ENCODE data around the gene TMCC2.
A peak's percentile ranks its signal among the peaks of the same experiment; 100 is the strongest.
"Not testable (repeated sequence)": the region's sequence is repeated elsewhere in the genome, so short reads cannot be mapped to it uniquely, and the experiment has no call there.

The TMCC2 gene

GRCh38 chr1:205225901-205226765 is 1.6 kb upstream of the TMCC2 start:
- Mint-ChIP-seq H3K4me1 (ENCODE audit: low read depth) (peaks cover 27% of the 10 kb centered on the region), H3K27ac (no peak overlapping the region), H3K36me3 (ENCODE audit: low read depth) (no peaks in the 10 kb centered on the region), H3K4me3 (no peak overlapping the region), H3K9me3 (no peaks in the 10 kb centered on the region), H3K27me3 (ENCODE audit: low read depth) (peaks cover 43% of the 10 kb centered on the region)
- DNase-seq (ENCODE audit: low spot score) = no peak

GRCh38 chr1:205226868-205227583 is 720 bp upstream of the TMCC2 start:
- Mint-ChIP-seq H3K36me3 (ENCODE audit: low read depth) (no peaks in the 10 kb centered on the region), H3K27ac (no peak overlapping the region), H3K27me3 (ENCODE audit: low read depth) (peaks cover 39% of the 10 kb centered on the region), H3K4me3 (peak overlapping the region; percentile 80), H3K4me1 (ENCODE audit: low read depth) (peaks cover 27% of the 10 kb centered on the region), H3K9me3 (no peaks in the 10 kb centered on the region)
- no peak for DNase-seq (ENCODE audit: low spot score)

- DNase-seq (ENCODE audit: low spot score) = no peak
- no peak overlapping the region for H3K27ac Mint-ChIP-seq
- H3K4me1 Mint-ChIP-seq (ENCODE audit: low read depth) = peaks cover 29% of the 10 kb centered on the region
- H3K4me3 Mint-ChIP-seq = peak overlapping the region; percentile 89
- H3K36me3 Mint-ChIP-seq (ENCODE audit: low read depth) = no peaks in the 10 kb centered on the region
- peaks cover 39% of the 10 kb centered on the region for H3K27me3 Mint-ChIP-seq (ENCODE audit: low read depth)
- H3K9me3 Mint-ChIP-seq = no peaks in the 10 kb centered on the region
These were observed 361 bp downstream of the TMCC2 start for GRCh38 chr1:205228093-205228521.

- Mint-ChIP-seq H3K27ac (peak overlapping the region; percentile 31), H3K27me3 (ENCODE audit: low read depth) (peaks cover 37% of the 10 kb centered on the region)
These were observed 1.7 kb downstream of the TMCC2 start for GRCh38 chr1:205229399-205229871.

GRCh38 chr1:205229916-205230700 is 2.4 kb downstream of the TMCC2 start:
- no peak for DNase-seq (ENCODE audit: low spot score)
- Mint-ChIP-seq H3K27me3 (ENCODE audit: low read depth) (peaks cover 31% of the 10 kb centered on the region), H3K4me3 (peak overlapping the region; percentile 89), H3K27ac (no peak overlapping the region), H3K9me3 (no peaks in the 10 kb centered on the region), H3K36me3 (ENCODE audit: low read depth) (no peaks in the 10 kb centered on the region), H3K4me1 (ENCODE audit: low read depth) (peaks cover 32% of the 10 kb centered on the region)

More at GRCh38 chr1:205229399-205229871, 1.7 kb downstream of the TMCC2 start:
- Mint-ChIP-seq H3K9me3 (no peaks in the 10 kb centered on the region), H3K4me1 (ENCODE audit: low read depth) (peaks cover 32% of the 10 kb centered on the region), H3K4me3 (peak overlapping the region; percentile 89), H3K36me3 (ENCODE audit: low read depth) (no peaks in the 10 kb centered on the region)
- DNase-seq (ENCODE audit: low spot score) = peak; percentile 66

- H3K27ac Mint-ChIP-seq = no peak overlapping the region
- no peak for DNase-seq (ENCODE audit: low spot score)
- peaks cover 23% of the 10 kb centered on the region for H3K27me3 Mint-ChIP-seq (ENCODE audit: low read depth)
- peaks cover 32% of the 10 kb centered on the region for H3K4me1 Mint-ChIP-seq (ENCODE audit: low read depth)
- no peak overlapping the region for H3K4me3 Mint-ChIP-seq
- H3K36me3 Mint-ChIP-seq (ENCODE audit: low read depth) = no peaks in the 10 kb centered on the region
- H3K9me3 Mint-ChIP-seq = no peaks in the 10 kb centered on the region
These were observed 3.2 kb downstream of the TMCC2 start for GRCh38 chr1:205230982-205231381.

GRCh38 chr1:205232127-205232820 is 4.5 kb downstream of the TMCC2 start:
- H3K27me3 Mint-ChIP-seq (ENCODE audit: low read depth) = peaks cover 12% of the 10 kb centered on the region
- peaks cover 30% of the 10 kb centered on the region for H3K4me1 Mint-ChIP-seq (ENCODE audit: low read depth)
- no peaks in the 10 kb centered on the region for H3K36me3 Mint-ChIP-seq (ENCODE audit: low read depth)
- no peak for DNase-seq (ENCODE audit: low spot score)
- H3K27ac Mint-ChIP-seq = no peak overlapping the region
- no peak overlapping the region for H3K4me3 Mint-ChIP-seq
- H3K9me3 Mint-ChIP-seq = no peaks in the 10 kb centered on the region

- peaks cover 34% of the 10 kb centered on the region for H3K4me1 Mint-ChIP-seq (ENCODE audit: low read depth)
- no peaks in the 10 kb centered on the region for H3K36me3 Mint-ChIP-seq (ENCODE audit: low read depth)
- no peaks in the 10 kb centered on the region for H3K9me3 Mint-ChIP-seq
- no peak for DNase-seq (ENCODE audit: low spot score)
- no peak overlapping the region for H3K27ac Mint-ChIP-seq
- H3K4me3 Mint-ChIP-seq = no peak overlapping the region
- H3K27me3 Mint-ChIP-seq (ENCODE audit: low read depth) = peaks cover 9% of the 10 kb centered on the region
These were observed 5.2 kb downstream of the TMCC2 start for GRCh38 chr1:205232945-205233397.

GRCh38 chr1:205233986-205234385 is 6.2 kb downstream of the TMCC2 start:
- not testable (repeated sequence) for H3K4me3 Mint-ChIP-seq; H3K9me3 Mint-ChIP-seq; H3K27ac Mint-ChIP-seq; DNase-seq (ENCODE audit: low spot score); H3K36me3 Mint-ChIP-seq (ENCODE audit: low read depth); H3K27me3 Mint-ChIP-seq (ENCODE audit: low read depth)
- peaks cover 30% of the 10 kb centered on the region for H3K4me1 Mint-ChIP-seq (ENCODE audit: low read depth)

- Mint-ChIP-seq H3K36me3 (ENCODE audit: low read depth) (no peaks in the 10 kb centered on the region), H3K4me3 (no peak overlapping the region), H3K27me3 (ENCODE audit: low read depth) (peaks cover 2% of the 10 kb centered on the region), H3K27ac (no peak overlapping the region), H3K9me3 (no peaks in the 10 kb centered on the region), H3K4me1 (ENCODE audit: low read depth) (peaks cover 15% of the 10 kb centered on the region)
- no peak for DNase-seq (ENCODE audit: low spot score)
These were observed 8.2 kb downstream of the TMCC2 start for GRCh38 chr1:205235951-205236350.

GRCh38 chr1:205236526-205236925 is 8.8 kb downstream of the TMCC2 start:
- Mint-ChIP-seq H3K27me3 (ENCODE audit: low read depth) (peaks cover 2% of the 10 kb centered on the region), H3K4me3 (no peak overlapping the region), H3K27ac (no peak overlapping the region), H3K36me3 (ENCODE audit: low read depth) (no peaks in the 10 kb centered on the region), H3K9me3 (no peaks in the 10 kb centered on the region), H3K4me1 (ENCODE audit: low read depth) (peaks cover 15% of the 10 kb centered on the region)
- DNase-seq (ENCODE audit: low spot score) = no peak

GRCh38 chr1:205236951-205237475 is 9.3 kb downstream of the TMCC2 start:
- peaks cover 15% of the 10 kb centered on the region for H3K4me1 Mint-ChIP-seq (ENCODE audit: low read depth)
- H3K27ac Mint-ChIP-seq = no peak overlapping the region
- no peaks in the 10 kb centered on the region for H3K9me3 Mint-ChIP-seq
- DNase-seq (ENCODE audit: low spot score) = no peak
- H3K27me3 Mint-ChIP-seq (ENCODE audit: low read depth) = peaks cover 2% of the 10 kb centered on the region
- no peaks in the 10 kb centered on the region for H3K36me3 Mint-ChIP-seq (ENCODE audit: low read depth)
- H3K4me3 Mint-ChIP-seq = no peak overlapping the region
